H1 (cell line): ENCODE measurements around the gene CDV3. TPM values are rescaled to one million over a fixed set of nuclear protein-coding genes. Genes with fewer than 3 reads are reported as not detected.

Experiments
- HDAC6 ChIP-seq: IDR thresholded peaks from one replicate; pipeline ENCODE4 v1.7.1; 2012; ENCODE audit warnings: low read depth, mild to moderate bottlenecking, inconsistent platforms, low read length, moderate library complexity
- NANOG ChIP-seq: IDR thresholded peaks from 2 replicates; pipeline ENCODE4 v1.6.1; 2011; ENCODE audit warnings: low read length, low read depth, mild to moderate bottlenecking, inconsistent platforms; ENCODE audit not compliant: insufficient read depth, poor library complexity, severe bottlenecking
- SP4 ChIP-seq: IDR thresholded peaks from 2 replicates; pipeline ENCODE4 v1.6.1; 2012; ENCODE audit warnings: low read length, inconsistent platforms
- TAF7 ChIP-seq: optimal IDR thresholded peaks from 2 replicates; pipeline ENCODE3; 2011; ENCODE audit warnings: low read depth, mild to moderate bottlenecking, inconsistent platforms, low read length, moderate library complexity, borderline replicate concordance
- polyA plus RNA-seq, 7 experiments: library from polyadenylated mRNA; depleted of rRNA in 3 of 7; stranded (reverse) in 5 of 7; unstranded in 2 of 7; fragments of >200 nt in 5 of 7; fragments of 200-250 nt in 2 of 7; gene quantifications; 1 replicate in 5 of 7; 2 replicates in 1 of 7; 4 replicates in 1 of 7; pipeline versions ENCODE4 v1.2.1 to v1.2.3, GENCODE V29; 2011 to 2013; ENCODE audit warnings: missing spikeins in 2 of 7, mixed read lengths in 2 of 7
- total RNA-seq: library from RNA; stranded (reverse); fragmentation: NEBNext Ultra II Directional; extraction: Animal tissue kit (Norgen Biotek cat#: 25700); gene quantifications from 2 replicates; pipeline ENCODE4 v1.2.1, GENCODE V29; 2021
- TF ChIP-seq, protein P1 (sequence below): IDR thresholded peaks from 2 replicates; pipeline ENCODE4 v1.6.1; 2012; ENCODE audit warnings: low read length, inconsistent platforms

Gene CDV3
- total and polyA plus RNA-seq, 2 of the 8 experiments (the other 6 are each of a cell fraction or from before 2014, with no cell fraction given): 29.4 to 163 TPM

- TF ChIP-seq, protein P1, sequence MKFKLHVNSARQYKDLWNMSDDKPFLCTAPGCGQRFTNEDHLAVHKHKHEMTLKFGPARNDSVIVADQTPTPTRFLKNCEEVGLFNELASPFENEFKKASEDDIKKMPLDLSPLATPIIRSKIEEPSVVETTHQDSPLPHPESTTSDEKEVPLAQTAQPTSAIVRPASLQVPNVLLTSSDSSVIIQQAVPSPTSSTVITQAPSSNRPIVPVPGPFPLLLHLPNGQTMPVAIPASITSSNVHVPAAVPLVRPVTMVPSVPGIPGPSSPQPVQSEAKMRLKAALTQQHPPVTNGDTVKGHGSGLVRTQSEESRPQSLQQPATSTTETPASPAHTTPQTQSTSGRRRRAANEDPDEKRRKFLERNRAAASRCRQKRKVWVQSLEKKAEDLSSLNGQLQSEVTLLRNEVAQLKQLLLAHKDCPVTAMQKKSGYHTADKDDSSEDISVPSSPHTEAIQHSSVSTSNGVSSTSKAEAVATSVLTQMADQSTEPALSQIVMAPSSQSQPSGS: no peak
- TF ChIP-seq HDAC6 (no peak), SP4 (no peak), NANOG (no peak), TAF7 (no peak)
Measured at GRCh38 chr3:133575086-133575485, 1.6 kb downstream of the CDV3 start (continued).
